ENCODE data around the gene TTLL13. TPM values are rescaled to one million over a fixed set of nuclear protein-coding genes. Genes with fewer than 3 reads are reported as not detected.

The TTLL13 gene
- total RNA-seq, 4 donors from 2014 or later = 0.63 TPM; not detected in 3

DNA sequence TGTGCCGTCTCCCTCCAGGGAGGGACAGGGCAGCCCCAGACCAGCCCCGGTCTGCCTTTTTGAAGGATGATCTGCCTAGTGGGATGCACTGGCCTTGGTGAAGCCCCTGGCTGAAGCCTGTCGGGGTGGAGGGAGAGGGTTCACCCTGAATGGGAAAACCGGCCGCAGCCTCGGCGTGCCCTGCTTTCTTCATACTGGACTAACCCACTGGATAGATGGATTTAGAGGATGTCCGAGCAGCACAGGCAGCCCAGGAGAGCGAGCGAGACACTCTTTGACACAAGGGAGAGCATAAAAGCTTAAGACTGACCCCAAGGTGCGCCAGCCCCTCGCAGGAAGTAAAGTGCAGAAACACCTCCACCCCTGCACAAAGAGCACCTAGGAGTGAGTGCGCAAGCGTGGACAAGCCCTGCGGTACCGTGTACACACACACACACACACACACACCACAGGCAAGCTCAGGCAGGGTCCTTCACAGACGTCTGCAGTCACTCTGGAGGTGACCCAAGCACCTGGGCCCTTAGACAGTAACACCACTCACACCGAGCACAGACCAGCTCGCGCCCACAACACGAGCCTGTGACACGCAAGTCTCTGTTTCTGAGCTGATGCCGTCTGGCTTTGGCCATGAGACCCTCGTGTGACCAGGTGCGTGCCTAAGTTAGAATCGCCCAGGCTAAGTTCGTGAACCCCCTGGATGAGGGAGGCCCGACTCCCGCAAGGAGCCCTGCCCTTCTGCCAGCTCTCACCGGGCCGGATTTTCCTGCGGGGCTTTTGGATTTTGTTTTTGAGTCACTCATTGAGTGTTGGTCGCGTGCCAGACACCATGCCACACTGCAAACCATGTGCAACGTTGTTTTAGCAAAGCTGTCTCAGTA is 36.9 kb upstream of the TTLL13 start:
- no peak for DNase-seq (ENCODE audit: low spot score in 2 of 2)
- intact Hi-C loops (cut with DNase I; ENCODE audit: low total_unique reads) = no loop called here
- H3K4me3 ChIP-seq (ENCODE audit: low read depth, poor library complexity, severe bottlenecking) = no peak overlapping the region
- TF ChIP-seq, protein P1, sequence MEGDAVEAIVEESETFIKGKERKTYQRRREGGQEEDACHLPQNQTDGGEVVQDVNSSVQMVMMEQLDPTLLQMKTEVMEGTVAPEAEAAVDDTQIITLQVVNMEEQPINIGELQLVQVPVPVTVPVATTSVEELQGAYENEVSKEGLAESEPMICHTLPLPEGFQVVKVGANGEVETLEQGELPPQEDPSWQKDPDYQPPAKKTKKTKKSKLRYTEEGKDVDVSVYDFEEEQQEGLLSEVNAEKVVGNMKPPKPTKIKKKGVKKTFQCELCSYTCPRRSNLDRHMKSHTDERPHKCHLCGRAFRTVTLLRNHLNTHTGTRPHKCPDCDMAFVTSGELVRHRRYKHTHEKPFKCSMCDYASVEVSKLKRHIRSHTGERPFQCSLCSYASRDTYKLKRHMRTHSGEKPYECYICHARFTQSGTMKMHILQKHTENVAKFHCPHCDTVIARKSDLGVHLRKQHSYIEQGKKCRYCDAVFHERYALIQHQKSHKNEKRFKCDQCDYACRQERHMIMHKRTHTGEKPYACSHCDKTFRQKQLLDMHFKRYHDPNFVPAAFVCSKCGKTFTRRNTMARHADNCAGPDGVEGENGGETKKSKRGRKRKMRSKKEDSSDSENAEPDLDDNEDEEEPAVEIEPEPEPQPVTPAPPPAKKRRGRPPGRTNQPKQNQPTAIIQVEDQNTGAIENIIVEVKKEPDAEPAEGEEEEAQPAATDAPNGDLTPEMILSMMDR (IDR thresholded peaks at IDR 0.05) = no peak
- no peak for TF ChIP-seq POLR2A (IDR thresholded peaks at IDR 0.05)
- 46 to 62% methylated on average over 29 to 35 of the region's 35 CpGs for WGBS, 2 donors

DNA sequence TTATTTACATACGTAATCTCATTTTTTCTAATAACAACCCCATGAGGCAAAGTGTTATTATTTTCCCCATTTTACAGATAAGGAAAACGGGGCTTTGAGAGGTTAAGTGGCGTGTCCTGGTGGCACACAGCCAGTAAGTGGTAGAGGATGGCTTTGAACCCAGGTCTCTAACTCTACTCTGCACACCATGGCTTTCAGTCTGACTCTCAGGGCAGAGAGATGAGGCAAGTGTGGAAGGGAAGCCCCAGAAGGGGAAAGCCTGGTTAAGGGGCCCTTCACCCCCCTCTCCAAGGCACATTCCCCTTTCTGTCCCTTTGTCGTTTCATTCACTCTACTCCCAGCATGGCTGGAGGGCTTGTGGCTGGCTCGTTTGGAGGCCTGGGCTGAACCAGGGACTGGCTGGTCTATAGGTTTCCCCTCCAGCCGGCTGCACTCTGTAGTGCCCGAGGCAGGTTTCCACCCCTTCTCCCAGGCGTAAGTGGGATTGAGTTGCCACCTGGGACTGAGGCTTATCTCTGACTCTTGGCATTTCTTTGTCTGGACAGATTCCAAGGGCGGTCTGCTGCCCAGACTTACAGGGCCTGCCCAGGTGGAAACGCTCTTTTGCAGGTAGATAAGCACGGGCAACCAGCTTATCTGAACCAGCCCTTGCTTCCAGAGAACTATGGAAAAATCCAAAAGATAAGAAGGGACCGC is 36.1 kb upstream of the TTLL13 start:
- 53% methylated on average over 12 of the region's 12 CpGs for WGBS, 2 donors
- TF ChIP-seq, protein P1 (IDR thresholded peaks at IDR 0.05) = no peak
- TF ChIP-seq POLR2A (IDR thresholded peaks at IDR 0.05) = no peak
- intact Hi-C loops (cut with DNase I; ENCODE audit: low total_unique reads) = no loop called here
- no peak overlapping the region for H3K4me3 ChIP-seq (ENCODE audit: low read depth, poor library complexity, severe bottlenecking)
- DNase-seq (ENCODE audit: low spot score in 2 of 2) = no peak

DNA sequence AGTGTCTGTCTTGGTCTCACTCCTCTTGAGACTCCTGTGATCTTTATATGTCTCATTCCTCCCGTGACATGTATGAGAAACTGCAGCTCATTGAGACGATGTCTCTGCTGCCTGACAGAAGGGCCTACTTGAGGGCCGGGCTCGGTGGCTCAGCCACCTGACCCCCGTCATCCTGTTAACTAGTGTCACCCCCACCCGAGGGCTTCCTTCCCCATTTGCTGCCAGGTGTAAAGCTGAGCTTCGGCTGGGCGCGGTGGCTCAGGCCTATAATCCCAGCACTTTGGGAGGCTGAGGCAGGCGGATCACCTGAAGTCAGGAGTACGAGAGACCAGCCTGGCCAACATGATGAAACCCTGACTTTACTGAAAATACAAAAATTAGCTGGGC is 35.5 kb upstream of the TTLL13 start:
- intact Hi-C loops (cut with DNase I; ENCODE audit: low total_unique reads) = no loop called here
- WGBS, 2 donors = 64 to 77% methylated on average over 11 of the region's 11 CpGs
- TF ChIP-seq POLR2A (IDR thresholded peaks at IDR 0.05) = no peak
- TF ChIP-seq, protein P1 (IDR thresholded peaks at IDR 0.05) = no peak
- no peak overlapping the region for H3K4me3 ChIP-seq (ENCODE audit: low read depth, poor library complexity, severe bottlenecking)
- DNase-seq (ENCODE audit: low spot score in 2 of 2) = no peak

DNA sequence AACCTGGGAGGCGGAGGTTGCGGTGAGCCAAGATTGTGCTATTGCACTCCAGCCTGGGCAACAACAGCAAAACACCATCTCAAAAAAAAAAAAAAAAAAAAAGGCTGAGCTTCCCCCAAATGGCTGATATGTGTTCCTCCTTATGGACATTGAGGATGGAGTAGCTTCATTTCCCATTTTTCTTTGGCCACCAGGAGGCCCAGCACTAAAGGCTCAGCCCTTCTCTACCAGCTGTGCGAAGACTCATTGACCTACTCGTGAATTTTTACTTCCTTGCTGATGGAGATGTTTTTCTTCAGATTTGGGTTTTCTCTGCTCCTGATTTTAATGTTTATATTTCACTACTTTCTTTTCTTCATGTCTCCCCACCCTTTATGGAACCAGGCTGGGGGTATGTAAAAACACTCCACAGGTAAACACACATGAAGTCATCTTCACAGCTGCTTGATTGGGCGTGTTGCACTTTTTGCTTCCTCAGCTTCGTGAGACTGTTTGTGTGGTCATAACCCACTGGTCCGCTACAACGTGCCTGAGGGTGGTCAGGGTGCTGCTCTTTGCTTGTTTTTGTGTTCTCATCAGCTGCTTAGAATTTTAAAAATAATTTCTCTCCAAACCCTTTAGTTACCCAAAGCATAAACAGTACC is 34.7 kb upstream of the TTLL13 start:
- TF ChIP-seq, protein P1 (IDR thresholded peaks at IDR 0.05) = no peak
- TF ChIP-seq POLR2A (IDR thresholded peaks at IDR 0.05) = no peak
- no peak overlapping the region for H3K4me3 ChIP-seq (ENCODE audit: low read depth, poor library complexity, severe bottlenecking)
- WGBS, 2 donors = 62 to 64% methylated on average over 8 of the region's 8 CpGs
- DNase-seq (ENCODE audit: low spot score in 2 of 2) = no peak
- intact Hi-C loops (cut with DNase I; ENCODE audit: low total_unique reads) = no loop called here

DNA sequence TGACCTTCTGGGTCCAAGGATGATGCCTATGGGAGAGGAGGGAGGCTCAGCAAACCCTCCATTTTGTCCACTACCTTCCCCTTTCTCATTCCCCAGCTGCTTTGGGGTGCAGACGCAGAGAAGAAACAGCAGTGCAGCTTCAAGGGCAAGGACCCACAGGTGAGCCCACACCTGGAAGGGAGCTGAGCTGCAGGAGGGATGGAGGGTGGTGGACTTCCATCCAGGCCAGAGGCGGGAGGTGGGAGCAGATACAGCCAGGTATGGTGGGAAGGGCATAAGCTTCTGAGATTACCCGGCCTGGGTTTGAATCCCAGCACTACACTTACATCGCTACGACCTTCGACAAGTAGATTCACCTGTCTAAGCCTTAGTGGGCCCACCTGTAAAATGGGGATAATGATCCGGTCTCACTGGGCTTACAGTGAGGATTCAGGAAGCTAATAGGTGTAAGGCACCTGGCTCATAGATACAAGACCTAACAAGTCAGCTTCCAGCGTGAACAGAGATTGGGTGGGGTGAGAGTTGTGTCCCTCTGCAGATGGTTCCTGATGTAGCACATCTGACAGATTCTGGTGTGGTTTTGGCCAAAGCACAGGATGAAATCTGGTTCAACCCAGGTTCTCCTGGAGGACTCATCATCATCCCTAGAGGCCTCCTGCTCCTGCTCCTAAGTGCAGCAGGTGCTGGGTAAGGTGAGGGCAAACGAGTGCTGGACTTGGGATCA is 31.5 kb upstream of the TTLL13 start:
- 72 to 82% methylated on average over 9 of the region's 9 CpGs for WGBS, 2 donors
- intact Hi-C loops (cut with DNase I; ENCODE audit: low total_unique reads) = no loop called here
- DNase-seq (ENCODE audit: low spot score in 2 of 2) = no peak
- H3K4me3 ChIP-seq (ENCODE audit: low read depth, poor library complexity, severe bottlenecking) = no peak overlapping the region
- TF ChIP-seq, protein P1 (IDR thresholded peaks at IDR 0.05) = no peak
- no peak for TF ChIP-seq POLR2A (IDR thresholded peaks at IDR 0.05)

Data from lower leg skin (tissue), 4 donors.